Calu3 (cell line): ENCODE results near the gene ITPRIPL2. TPM values are rescaled to one million over a fixed set of nuclear protein-coding genes. Genes with fewer than 3 reads are reported as not detected.

ENCODE experiments used
- BruUV-seq: library from RNA; stranded (reverse); fragments of 400-500 nt; replicated peaks from 2 replicates; lab custom pipeline; 2021; lab: Mats Ljungman, UMichigan
- CTCF ChIA-PET: fragments of 300-600 bp; sonication (Branson Sonifier 250); formaldehyde crosslinking; loops from one replicate; lab custom pipeline; 2022; ENCODE audit warnings: antibody characterized with exemption; lab: Charles Lee
- DNase-seq: peaks from one replicate; pipeline ENCODE4 v3.0.0; 2022
- H3K27ac Mint-ChIP-seq: one replicate; pipeline ENCODE4 v1.8.0; 2022; ENCODE audit warnings: mixed read lengths; ENCODE audit not compliant: unreplicated experiment
- H3K27me3 Mint-ChIP-seq: one replicate; pipeline ENCODE4 v1.8.0; 2022; ENCODE audit warnings: mixed read lengths; ENCODE audit not compliant: unreplicated experiment
- H3K36me3 Mint-ChIP-seq: one replicate; pipeline ENCODE4 v1.8.0; 2022; ENCODE audit warnings: mild to moderate bottlenecking, moderate library complexity, mixed read lengths; ENCODE audit not compliant: insufficient read depth, unreplicated experiment
- H3K4me1 Mint-ChIP-seq: one replicate; pipeline ENCODE4 v1.8.0; 2022; ENCODE audit warnings: mild to moderate bottlenecking, low read depth, mixed read lengths; ENCODE audit not compliant: unreplicated experiment
- H3K4me3 Mint-ChIP-seq: one replicate; pipeline ENCODE4 v1.8.0; 2022; ENCODE audit warnings: mild to moderate bottlenecking, low read depth, moderate library complexity, mixed read lengths; ENCODE audit not compliant: unreplicated experiment
- H3K9me3 Mint-ChIP-seq: one replicate; pipeline ENCODE4 v1.8.0; 2022; ENCODE audit warnings: low read depth, mixed read lengths; ENCODE audit not compliant: unreplicated experiment
- intact Hi-C: fragments of 100-400 bp; cut with micrococcal nuclease; formaldehyde crosslinking; loops from one replicate; pipeline ENCODE4 v1.10.0; 2022; ENCODE audit not compliant: unreplicated experiment
- total RNA-seq: library from RNA; stranded (reverse); gene quantifications from 2 replicates; pipeline ENCODE4 v1.2.3, GENCODE V29; 2022
- TF ChIP-seq, protein P1 (sequence below): fragments of 200-600 bp; IDR thresholded peaks from one replicate; pipeline ENCODE4 v1.8.0; 2022; ENCODE audit warnings: antibody characterized with exemption; ENCODE audit not compliant: unreplicated experiment

The ITPRIPL2 gene
- total RNA-seq, 1 experiment from 2014 or later: 73.1 TPM

GRCh38 chr16:19166500-19166899 is 52.7 kb downstream of the ITPRIPL2 start:
- no peak overlapping the region for H3K4me3 Mint-ChIP-seq
- no peak for DNase-seq
- intact Hi-C loops: loop anchor here (1.0 kb wide), 1 partner anchor 80 kb away; no protein-coding TSS in a partner anchor
- H3K9me3 Mint-ChIP-seq: peaks cover 5% of the 10 kb centered on the region
- H3K36me3 Mint-ChIP-seq: peaks cover 9% of the 10 kb centered on the region
- CTCF ChIA-PET: no interaction called here
- TF ChIP-seq, protein P1, sequence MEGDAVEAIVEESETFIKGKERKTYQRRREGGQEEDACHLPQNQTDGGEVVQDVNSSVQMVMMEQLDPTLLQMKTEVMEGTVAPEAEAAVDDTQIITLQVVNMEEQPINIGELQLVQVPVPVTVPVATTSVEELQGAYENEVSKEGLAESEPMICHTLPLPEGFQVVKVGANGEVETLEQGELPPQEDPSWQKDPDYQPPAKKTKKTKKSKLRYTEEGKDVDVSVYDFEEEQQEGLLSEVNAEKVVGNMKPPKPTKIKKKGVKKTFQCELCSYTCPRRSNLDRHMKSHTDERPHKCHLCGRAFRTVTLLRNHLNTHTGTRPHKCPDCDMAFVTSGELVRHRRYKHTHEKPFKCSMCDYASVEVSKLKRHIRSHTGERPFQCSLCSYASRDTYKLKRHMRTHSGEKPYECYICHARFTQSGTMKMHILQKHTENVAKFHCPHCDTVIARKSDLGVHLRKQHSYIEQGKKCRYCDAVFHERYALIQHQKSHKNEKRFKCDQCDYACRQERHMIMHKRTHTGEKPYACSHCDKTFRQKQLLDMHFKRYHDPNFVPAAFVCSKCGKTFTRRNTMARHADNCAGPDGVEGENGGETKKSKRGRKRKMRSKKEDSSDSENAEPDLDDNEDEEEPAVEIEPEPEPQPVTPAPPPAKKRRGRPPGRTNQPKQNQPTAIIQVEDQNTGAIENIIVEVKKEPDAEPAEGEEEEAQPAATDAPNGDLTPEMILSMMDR: no peak
- H3K27ac Mint-ChIP-seq: no peak overlapping the region
- H3K27me3 Mint-ChIP-seq: peaks cover 18% of the 10 kb centered on the region
- H3K4me1 Mint-ChIP-seq: peaks cover 8% of the 10 kb centered on the region
- BruUV-seq: no TSS peak

DNA sequence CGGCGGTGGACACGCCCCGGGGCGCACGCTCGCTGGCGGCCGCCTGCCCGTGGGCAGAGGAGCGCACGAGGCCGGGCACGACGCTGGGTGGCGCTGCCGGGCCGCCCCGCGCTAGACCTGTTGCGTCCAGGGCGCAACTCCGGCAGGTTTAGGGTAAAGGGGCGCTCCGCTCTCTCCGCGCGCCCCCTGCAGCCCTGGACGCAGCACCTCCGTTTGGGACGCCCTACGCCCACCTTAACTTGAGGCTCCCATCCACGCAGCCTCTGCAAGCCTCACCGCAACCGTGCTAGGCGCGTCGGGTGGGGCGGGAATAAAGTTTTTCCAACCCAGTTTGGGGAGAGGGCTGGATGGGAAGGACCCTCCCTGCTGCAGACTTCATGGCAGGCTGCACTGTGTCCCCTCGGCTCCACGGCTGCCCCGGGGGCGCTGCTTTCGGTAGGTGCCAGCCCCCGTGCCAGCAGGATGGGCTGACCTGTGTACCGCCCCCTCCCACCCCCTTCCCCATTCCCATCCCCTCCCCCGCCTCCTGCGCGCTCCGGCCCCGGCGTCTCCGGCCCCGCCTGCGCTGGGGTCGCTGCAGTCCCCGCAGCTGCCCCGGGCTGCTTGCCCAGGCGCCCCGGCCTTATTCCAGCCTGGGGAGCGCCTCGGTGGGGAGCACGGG is 54.1 kb downstream of the ITPRIPL2 start, which contains the start of gene SYT17:
Gene SYT17 (plus strand): TSS at position 531 of the 661 bp plus-strand sequence. CDS start 407 bp downstream, outside the sequence.
- Mint-ChIP-seq H3K4me3 (peak within 1 kb of the TSS; percentile 70), H3K9me3 (peaks cover 5% of the 10 kb centered on the region), H3K36me3 (peaks cover 9% of the 10 kb centered on the region), H3K27me3 (peaks cover 18% of the 10 kb centered on the region), H3K4me1 (peaks cover 8% of the 10 kb centered on the region), H3K27ac (no peak within 1 kb of the TSS)
- peak; percentile 93 for DNase-seq
- no TSS peak for BruUV-seq
- intact Hi-C loops: loop anchor here (1.0 kb wide), 2 partner anchors 207 to 334 kb away; no protein-coding TSS in a partner anchor
- CTCF ChIA-PET: no interaction called here
- TF ChIP-seq, protein P1: peak; percentile 86

DNA sequence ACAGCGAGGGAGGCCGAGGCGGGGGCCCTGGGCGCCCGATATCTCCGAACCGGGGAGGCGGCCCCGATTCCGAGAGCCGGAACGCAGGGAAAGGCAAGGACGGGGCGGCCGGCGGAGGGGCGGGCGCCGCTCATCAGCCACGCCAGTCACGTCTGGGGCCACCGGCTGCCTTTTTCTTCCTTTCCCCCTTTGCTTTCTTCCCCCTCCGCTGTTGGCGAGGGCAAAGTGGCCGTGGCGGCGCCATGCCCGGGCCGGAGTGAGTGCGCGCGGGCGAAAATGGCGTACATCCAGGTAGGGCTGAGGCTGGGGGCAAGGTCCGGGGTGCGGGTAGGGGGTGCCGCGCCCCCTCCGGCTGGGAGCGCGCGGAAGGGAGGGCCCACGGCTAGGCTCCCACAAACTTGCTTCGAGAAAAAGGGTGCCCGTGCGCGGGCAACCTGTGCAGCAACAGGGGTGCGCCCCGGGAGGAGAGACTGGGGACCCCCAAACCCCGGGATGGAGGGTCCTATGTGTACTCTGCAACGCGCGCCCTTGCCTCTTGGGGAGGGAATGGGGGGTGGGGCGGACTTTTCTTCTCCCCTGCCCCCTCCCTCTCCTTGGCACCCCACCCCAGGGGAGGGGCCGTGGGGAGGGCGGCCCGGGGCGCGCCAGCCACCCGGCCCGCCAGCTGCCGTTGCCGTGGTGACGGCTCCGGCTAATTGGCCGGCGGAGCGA is 54.8 kb downstream of the ITPRIPL2 start:
- Mint-ChIP-seq H3K4me3 (peak overlapping the region; percentile 70), H3K36me3 (peaks cover 9% of the 10 kb centered on the region), H3K27ac (no peak overlapping the region), H3K4me1 (peaks cover 8% of the 10 kb centered on the region), H3K27me3 (peaks cover 18% of the 10 kb centered on the region), H3K9me3 (peaks cover under 1% of the 10 kb centered on the region)
- BruUV-seq: no TSS peak
- TF ChIP-seq, protein P1: no peak
- peak; percentile 58 for DNase-seq
- CTCF ChIA-PET: interaction anchor here (0.7 to 1.0 kb wide), 2 partner anchors 61 to 83 kb away, joined by 3 read pairs; no protein-coding TSS in a partner anchor
- intact Hi-C loops: loop anchor here (1.0 kb wide), 1 partner anchor 334 kb away; no protein-coding TSS in a partner anchor

DNA sequence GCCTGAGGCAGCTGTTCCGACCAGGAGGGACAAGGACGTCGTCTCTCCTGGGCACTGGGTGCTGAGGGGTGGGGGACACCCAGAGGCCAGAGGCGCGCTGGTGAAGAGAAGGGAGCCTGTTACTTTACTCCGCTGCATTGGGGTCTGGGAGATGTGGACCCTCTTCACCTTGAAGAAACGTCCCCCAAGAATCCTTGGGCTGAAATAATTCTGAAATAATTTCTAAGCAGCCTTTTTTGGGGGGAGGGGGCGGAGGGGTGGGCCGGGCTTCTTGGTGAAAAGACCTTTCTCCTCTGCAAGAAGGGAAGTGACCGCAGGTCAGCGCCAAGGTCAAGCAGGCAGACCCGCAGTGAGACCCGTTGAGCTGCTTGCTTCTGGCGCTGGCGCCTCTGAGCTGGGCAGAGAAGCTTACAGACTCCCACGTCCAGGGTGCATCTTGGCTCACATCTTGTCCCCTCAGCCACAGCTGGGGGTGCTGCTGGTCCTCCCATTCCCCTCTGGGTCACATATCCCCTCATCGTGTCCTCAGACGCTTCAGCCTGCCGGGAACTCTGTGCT is 55.4 kb downstream of the ITPRIPL2 start:
- no TSS peak for BruUV-seq
- Mint-ChIP-seq H3K27ac (peak overlapping the region; percentile 87), H3K27me3 (peaks cover 18% of the 10 kb centered on the region), H3K36me3 (peaks cover 9% of the 10 kb centered on the region), H3K4me3 (peak overlapping the region; percentile 70), H3K4me1 (peaks cover 8% of the 10 kb centered on the region), H3K9me3 (no peaks in the 10 kb centered on the region)
- CTCF ChIA-PET: interaction anchor here (0.7 to 1.0 kb wide), 2 partner anchors 62 to 83 kb away, joined by 3 read pairs; no protein-coding TSS in a partner anchor
- no peak for DNase-seq
- intact Hi-C loops: no loop called here
- TF ChIP-seq, protein P1: no peak
